ENCODE data around the gene NR2C2.
"Not testable (repeated sequence)": the region's sequence is repeated elsewhere in the genome, so short reads cannot be mapped to it uniquely, and the experiment has no call there.

The NR2C2 gene

GRCh38 chr3:14980689-14981088, 33.3 kb downstream of the NR2C2 start:
- Histone ChIP-seq H3K27me3 (ENCODE audit: control insufficient read depth, insufficient read depth, low read length) (no peaks in the 10 kb centered on the region), H3K4me2 (ENCODE audit: low read length) (no peak overlapping the region), H3K9me3 (replicated peaks; ENCODE audit: low read length) (no peaks in the 10 kb centered on the region), H3K36me3 (ENCODE audit: insufficient read depth, low read length) (no peaks in the 10 kb centered on the region), H3K4me3 (ENCODE audit: low read length) (no peak overlapping the region), H3K9ac (ENCODE audit: low read depth, low read length) (no peak overlapping the region), H3K4me1 (ENCODE audit: control insufficient read depth, insufficient read depth, low read length) (no peaks in the 10 kb centered on the region)

DNA sequence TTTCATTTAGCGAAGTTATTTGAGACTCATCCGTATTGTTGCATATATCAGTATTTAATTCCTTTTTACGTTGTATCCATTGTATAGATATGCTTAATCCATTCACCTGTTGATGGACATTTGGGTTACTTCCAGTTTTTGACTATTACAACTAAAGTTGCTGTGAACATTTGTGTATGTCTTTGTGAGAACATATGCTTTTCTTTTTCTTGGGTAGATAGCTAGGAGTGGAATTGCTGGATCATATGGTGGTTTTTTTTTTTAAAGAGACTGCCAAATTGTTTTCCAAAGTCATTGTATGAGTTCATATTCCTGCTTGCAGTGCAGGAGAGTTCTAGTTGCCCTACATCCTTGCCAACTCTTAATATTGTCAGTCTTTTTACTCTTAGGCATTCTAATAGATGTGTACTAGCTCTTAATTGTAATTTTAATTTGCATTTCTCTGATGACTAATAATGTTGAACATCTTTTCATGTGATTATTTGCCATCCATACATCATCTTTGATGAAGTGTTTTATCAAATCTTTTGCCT, 37.3 kb downstream of the NR2C2 start:
- Histone ChIP-seq H3K36me3 (ENCODE audit: insufficient read depth, low read length) (no peaks in the 10 kb centered on the region), H3K4me1 (ENCODE audit: control insufficient read depth, insufficient read depth, low read length) (no peaks in the 10 kb centered on the region), H3K9ac (ENCODE audit: low read depth, low read length) (no peak overlapping the region), H3K4me2 (ENCODE audit: low read length) (no peak overlapping the region), H3K4me3 (ENCODE audit: low read length) (no peak overlapping the region), H3K9me3 (replicated peaks; ENCODE audit: low read length) (no peaks in the 10 kb centered on the region), H3K27me3 (ENCODE audit: control insufficient read depth, insufficient read depth, low read length) (no peaks in the 10 kb centered on the region)

- Histone ChIP-seq H3K9me3 (replicated peaks; ENCODE audit: low read length) (no peaks in the 10 kb centered on the region), H3K27me3 (ENCODE audit: control insufficient read depth, insufficient read depth, low read length) (no peaks in the 10 kb centered on the region), H3K4me1 (ENCODE audit: control insufficient read depth, insufficient read depth, low read length) (peaks cover 14% of the 10 kb centered on the region), H3K36me3 (ENCODE audit: insufficient read depth, low read length) (no peaks in the 10 kb centered on the region), H3K4me3 (ENCODE audit: low read length) (no peak overlapping the region), H3K4me2 (ENCODE audit: low read length) (no peak overlapping the region), H3K9ac (ENCODE audit: low read depth, low read length) (no peak overlapping the region)
These were observed 41.6 kb downstream of the NR2C2 start for GRCh38 chr3:14988988-14989394.

DNA sequence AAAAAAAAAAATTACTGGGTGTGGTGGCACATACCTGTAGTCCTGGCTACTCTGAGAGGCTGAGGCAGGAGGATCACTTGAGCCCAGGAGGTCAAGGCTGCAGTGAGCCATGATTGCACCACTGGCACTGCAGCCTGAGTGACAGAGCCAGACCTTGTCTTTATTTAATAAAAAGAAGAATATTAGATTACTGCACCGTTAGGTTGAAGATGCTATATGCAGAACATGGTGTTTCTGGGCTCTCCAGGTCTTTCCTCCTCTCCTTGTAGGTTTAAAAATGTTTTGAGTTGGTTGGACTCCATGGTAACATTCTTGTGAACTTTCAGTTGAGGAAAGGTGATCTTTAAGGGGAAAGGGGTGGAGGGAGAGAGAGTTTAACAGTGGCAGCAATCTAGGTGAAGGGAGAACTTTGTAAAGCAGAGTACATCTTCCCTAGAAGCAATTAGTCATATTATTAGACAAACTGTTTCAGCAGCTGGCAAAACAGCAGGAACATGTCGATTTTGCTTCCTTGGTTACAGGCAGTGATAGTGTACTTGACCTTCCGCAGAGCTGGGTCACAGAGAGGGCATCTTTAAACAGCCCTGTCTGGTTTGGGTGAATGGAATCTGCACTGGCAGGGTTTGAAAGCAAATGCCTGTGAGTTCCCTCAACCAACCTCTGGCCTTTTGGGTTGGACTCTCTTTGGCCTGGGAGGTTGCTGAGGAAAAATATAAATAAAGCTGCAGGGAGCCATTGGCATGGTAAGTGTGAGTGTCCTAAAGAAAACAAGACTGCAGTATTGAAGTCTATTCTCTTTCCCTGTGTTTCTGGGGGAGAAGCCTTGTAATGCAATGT, 42.8 kb downstream of the NR2C2 start:
- Histone ChIP-seq H3K4me1 (ENCODE audit: control insufficient read depth, insufficient read depth, low read length) (peaks cover 14% of the 10 kb centered on the region), H3K27me3 (ENCODE audit: control insufficient read depth, insufficient read depth, low read length) (no peaks in the 10 kb centered on the region), H3K4me3 (ENCODE audit: low read length) (no peak overlapping the region), H3K9me3 (replicated peaks; ENCODE audit: low read length) (no peaks in the 10 kb centered on the region), H3K4me2 (ENCODE audit: low read length) (peak overlapping the region; percentile 21), H3K36me3 (ENCODE audit: insufficient read depth, low read length) (no peaks in the 10 kb centered on the region), H3K9ac (ENCODE audit: low read depth, low read length) (no peak overlapping the region)

DNA sequence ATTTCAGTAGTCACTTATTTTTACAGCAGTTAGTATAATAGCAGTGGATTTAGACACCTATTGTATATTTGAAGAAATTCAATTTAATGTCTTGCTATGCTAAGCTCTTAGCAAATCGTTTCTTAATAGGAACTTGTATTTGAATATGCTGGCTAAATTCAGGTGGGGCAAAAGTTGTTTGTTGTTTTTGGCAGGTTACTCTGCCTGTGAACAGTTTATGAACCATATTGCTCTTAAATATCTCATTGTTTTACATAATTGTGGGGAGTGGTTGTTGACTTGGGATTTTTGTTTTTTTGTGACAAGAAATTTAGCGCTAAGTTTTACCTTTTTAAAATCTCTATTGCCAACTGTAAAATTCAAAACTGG, 43.4 kb downstream of the NR2C2 start:
- Histone ChIP-seq H3K4me3 (ENCODE audit: low read length) (no peak overlapping the region), H3K9ac (ENCODE audit: low read depth, low read length) (no peak overlapping the region)

GRCh38 chr3:14991151-14991742, 43.9 kb downstream of the NR2C2 start:
- H3K27me3 ChIP-seq (ENCODE audit: control insufficient read depth, insufficient read depth, low read length) = no peaks in the 10 kb centered on the region
- H3K4me3 ChIP-seq (ENCODE audit: low read length) = no peak overlapping the region
- H3K4me2 ChIP-seq (ENCODE audit: low read length) = no peak overlapping the region
- peaks cover 14% of the 10 kb centered on the region for H3K4me1 ChIP-seq (ENCODE audit: control insufficient read depth, insufficient read depth, low read length)
- H3K36me3 ChIP-seq (ENCODE audit: insufficient read depth, low read length) = no peaks in the 10 kb centered on the region
- H3K9ac ChIP-seq (ENCODE audit: low read depth, low read length) = no peak overlapping the region
- no peaks in the 10 kb centered on the region for H3K9me3 ChIP-seq (replicated peaks; ENCODE audit: low read length)

More for the DNA sequence above, 43.4 kb downstream of the NR2C2 start:
- Histone ChIP-seq H3K36me3 (ENCODE audit: insufficient read depth, low read length) (no peaks in the 10 kb centered on the region), H3K4me2 (ENCODE audit: low read length) (peak overlapping the region; percentile 21), H3K9me3 (replicated peaks; ENCODE audit: low read length) (no peaks in the 10 kb centered on the region), H3K4me1 (ENCODE audit: control insufficient read depth, insufficient read depth, low read length) (peaks cover 14% of the 10 kb centered on the region), H3K27me3 (ENCODE audit: control insufficient read depth, insufficient read depth, low read length) (no peaks in the 10 kb centered on the region)

DNA sequence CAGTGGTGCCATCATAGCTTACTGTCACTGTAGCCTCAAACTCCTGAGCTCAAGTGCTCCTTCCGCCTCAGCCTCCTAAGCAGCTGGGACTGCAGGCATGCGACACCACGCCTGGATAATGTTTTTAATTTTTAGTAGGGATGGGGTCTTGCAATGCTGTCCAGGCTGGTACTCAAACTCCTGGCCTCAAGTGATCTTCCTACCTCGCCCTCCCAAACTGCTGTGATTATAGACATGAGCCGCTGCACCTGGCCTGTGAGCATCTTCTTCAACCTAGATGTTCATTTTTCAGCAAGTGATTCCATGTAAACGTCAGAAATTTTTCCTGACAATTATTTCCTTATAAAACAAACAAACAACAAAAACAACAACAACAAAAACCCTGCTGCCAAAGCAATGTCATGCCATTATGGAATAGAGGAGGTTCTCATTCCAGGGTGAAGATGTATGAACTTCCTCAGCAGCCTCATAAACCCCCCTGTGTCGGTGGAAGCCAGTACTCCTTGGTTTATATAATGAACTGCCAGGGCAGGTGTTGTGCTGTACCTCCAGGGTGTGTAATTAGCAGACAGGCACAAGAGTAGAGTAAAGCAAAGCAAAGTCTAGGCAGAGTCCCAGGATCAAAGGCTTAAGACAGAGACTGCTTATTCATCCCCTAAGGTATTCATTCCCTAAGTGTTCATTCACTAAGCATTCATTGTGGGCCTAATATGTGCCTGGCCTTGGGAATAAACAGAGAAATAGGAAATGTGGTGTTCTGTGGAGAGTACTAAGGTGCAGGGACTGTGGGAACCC, 44.6 kb downstream of the NR2C2 start:
- H3K9me3 ChIP-seq (replicated peaks; ENCODE audit: low read length) = no peaks in the 10 kb centered on the region
- H3K9ac ChIP-seq (ENCODE audit: low read depth, low read length) = no peak overlapping the region
- no peak overlapping the region for H3K4me2 ChIP-seq (ENCODE audit: low read length)
- peaks cover 14% of the 10 kb centered on the region for H3K4me1 ChIP-seq (ENCODE audit: control insufficient read depth, insufficient read depth, low read length)
- H3K27me3 ChIP-seq (ENCODE audit: control insufficient read depth, insufficient read depth, low read length) = no peaks in the 10 kb centered on the region
- H3K36me3 ChIP-seq (ENCODE audit: insufficient read depth, low read length) = no peaks in the 10 kb centered on the region
- no peak overlapping the region for H3K4me3 ChIP-seq (ENCODE audit: low read length)

GRCh38 chr3:14997941-14998340, 50.6 kb downstream of the NR2C2 start:
- H3K9ac ChIP-seq (ENCODE audit: low read depth, low read length) = no peak overlapping the region
- H3K4me3 ChIP-seq (ENCODE audit: low read length) = no peak overlapping the region
- H3K4me1 ChIP-seq (ENCODE audit: control insufficient read depth, insufficient read depth, low read length) = no peaks in the 10 kb centered on the region
- no peaks in the 10 kb centered on the region for H3K9me3 ChIP-seq (replicated peaks; ENCODE audit: low read length)
- H3K36me3 ChIP-seq (ENCODE audit: insufficient read depth, low read length) = peaks cover 5% of the 10 kb centered on the region
- no peaks in the 10 kb centered on the region for H3K27me3 ChIP-seq (ENCODE audit: control insufficient read depth, insufficient read depth, low read length)
- no peak overlapping the region for H3K4me2 ChIP-seq (ENCODE audit: low read length)

GRCh38 chr3:14999182-14999581, 51.8 kb downstream of the NR2C2 start:
- H3K4me1 ChIP-seq (ENCODE audit: control insufficient read depth, insufficient read depth, low read length) = not testable (repeated sequence)

DNA sequence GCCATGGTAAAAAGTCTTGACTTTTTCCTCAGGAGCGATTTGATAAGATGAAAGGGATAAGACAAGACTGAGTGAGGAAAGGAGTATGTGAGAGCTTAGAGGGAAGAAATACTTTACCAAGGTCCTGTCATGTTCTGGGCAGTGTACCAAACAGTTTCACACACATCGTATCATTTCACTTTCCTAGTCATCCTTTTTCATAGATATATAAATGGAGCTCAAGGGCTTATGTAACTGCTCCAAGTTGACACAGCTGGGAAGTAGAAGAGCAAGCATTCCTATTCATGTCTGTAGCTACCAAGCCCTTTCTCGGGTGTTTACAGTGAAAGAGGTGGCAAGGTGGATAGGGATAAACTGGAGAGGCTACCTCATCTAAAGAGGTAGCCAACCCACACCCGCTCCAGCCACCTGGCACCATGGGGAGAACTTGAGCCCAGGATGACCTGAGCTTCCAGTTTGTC, 60.3 kb downstream of the NR2C2 start:
- Histone ChIP-seq H3K9me3 (replicated peaks; ENCODE audit: low read length) (no peaks in the 10 kb centered on the region), H3K4me2 (ENCODE audit: low read length) (no peak overlapping the region), H3K4me1 (ENCODE audit: control insufficient read depth, insufficient read depth, low read length) (peaks cover 3% of the 10 kb centered on the region), H3K36me3 (ENCODE audit: insufficient read depth, low read length) (peaks cover 18% of the 10 kb centered on the region), H3K27me3 (ENCODE audit: control insufficient read depth, insufficient read depth, low read length) (no peaks in the 10 kb centered on the region), H3K9ac (ENCODE audit: low read depth, low read length) (no peak overlapping the region), H3K4me3 (ENCODE audit: low read length) (no peak overlapping the region)

More at GRCh38 chr3:14999182-14999581, 51.8 kb downstream of the NR2C2 start:
- H3K9me3 ChIP-seq (replicated peaks; ENCODE audit: low read length); H3K27me3 ChIP-seq (ENCODE audit: control insufficient read depth, insufficient read depth, low read length); H3K9ac ChIP-seq (ENCODE audit: low read depth, low read length); H3K4me3 ChIP-seq (ENCODE audit: low read length); H3K4me2 ChIP-seq (ENCODE audit: low read length); H3K36me3 ChIP-seq (ENCODE audit: insufficient read depth, low read length): not testable (repeated sequence)

DNA sequence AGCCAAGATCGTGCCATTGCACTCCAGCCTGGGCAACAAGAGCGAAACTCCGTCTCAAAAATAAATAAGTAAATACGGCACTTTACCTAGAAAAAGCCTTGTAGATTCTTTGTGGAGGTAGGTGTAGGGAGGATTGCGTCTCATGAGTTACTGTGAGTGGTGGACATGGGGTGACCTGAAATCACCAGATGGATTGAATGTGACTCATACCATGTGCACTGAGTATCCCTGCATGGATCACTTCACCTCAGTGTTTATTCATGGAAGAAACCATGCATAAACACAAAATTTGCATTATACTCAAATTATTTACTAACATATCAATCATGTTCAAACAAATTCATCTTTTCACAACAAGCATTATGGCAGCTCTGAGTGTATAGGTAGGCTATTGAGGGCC, 61.8 kb downstream of the NR2C2 start:
- Histone ChIP-seq H3K4me3 (ENCODE audit: low read length) (no peak overlapping the region), H3K36me3 (ENCODE audit: insufficient read depth, low read length) (peaks cover 27% of the 10 kb centered on the region), H3K9me3 (replicated peaks; ENCODE audit: low read length) (no peaks in the 10 kb centered on the region), H3K9ac (ENCODE audit: low read depth, low read length) (no peak overlapping the region), H3K27me3 (ENCODE audit: control insufficient read depth, insufficient read depth, low read length) (no peaks in the 10 kb centered on the region), H3K4me2 (ENCODE audit: low read length) (no peak overlapping the region), H3K4me1 (ENCODE audit: control insufficient read depth, insufficient read depth, low read length) (peaks cover 5% of the 10 kb centered on the region)

Measured in skeletal muscle satellite cell (primary cell).